Left ventricle myocardium inferior (tissue), 1 donor: ENCODE measurements around the gene MAP4K1. TPM values are rescaled to one million over a fixed set of nuclear protein-coding genes. Genes with fewer than 3 reads are reported as not detected.
"Not testable (repeated sequence)": the region's sequence is repeated elsewhere in the genome, so short reads cannot be mapped to it uniquely, and the experiment has no call there.

Experiments
- DNase-seq: peaks from one replicate; pipeline ENCODE4 v3.0.0-alpha.2; 2020
- H3K27ac ChIP-seq: fragments of 200-600 bp; replicated peaks from 2 replicates; pipeline ENCODE4 v1.8.0; 2021
- H3K27me3 ChIP-seq: fragments of 200-600 bp; 2 replicates; pipeline ENCODE4 v1.8.0; 2021; ENCODE audit warnings: low read depth
- H3K36me3 ChIP-seq: fragments of 200-600 bp; 2 replicates; pipeline ENCODE4 v1.8.0; 2021
- H3K4me1 ChIP-seq: fragments of 200-600 bp; 2 replicates; pipeline ENCODE4 v1.8.0; 2021
- H3K4me3 ChIP-seq: fragments of 200-600 bp; 2 replicates; pipeline ENCODE4 v1.8.0; 2021; ENCODE audit warnings: mild to moderate bottlenecking, moderate library complexity
- H3K9me3 ChIP-seq: fragments of 200-600 bp; replicated peaks from 2 replicates; pipeline ENCODE4 v1.8.0; 2021
- intact Hi-C: fragments of 100-400 bp; cut with micrococcal nuclease; formaldehyde crosslinking; loops from one replicate; pipeline ENCODE4 v1.11.0; 2022
- total RNA-seq: library from RNA; stranded (reverse); fragmentation: NEBNext Ultra II Directional; extraction: Animal tissue kit (Norgen Biotek cat#: 25700); gene quantifications from one replicate; pipeline ENCODE4 v1.2.1, GENCODE V29; 2021
- TF ChIP-seq, protein P1 (sequence below): fragments of 200-600 bp; IDR thresholded peaks from 2 replicates; pipeline ENCODE4 v1.8.0; 2021; ENCODE audit warnings: antibody characterized with exemption, mild to moderate bottlenecking, borderline replicate concordance
- donor health status: DM: no; HTN: yes; CAD: no; lungs with severe emphysema.

The MAP4K1 gene
- total RNA-seq, 1 donor from 2014 or later = 1.6 TPM

DNA sequence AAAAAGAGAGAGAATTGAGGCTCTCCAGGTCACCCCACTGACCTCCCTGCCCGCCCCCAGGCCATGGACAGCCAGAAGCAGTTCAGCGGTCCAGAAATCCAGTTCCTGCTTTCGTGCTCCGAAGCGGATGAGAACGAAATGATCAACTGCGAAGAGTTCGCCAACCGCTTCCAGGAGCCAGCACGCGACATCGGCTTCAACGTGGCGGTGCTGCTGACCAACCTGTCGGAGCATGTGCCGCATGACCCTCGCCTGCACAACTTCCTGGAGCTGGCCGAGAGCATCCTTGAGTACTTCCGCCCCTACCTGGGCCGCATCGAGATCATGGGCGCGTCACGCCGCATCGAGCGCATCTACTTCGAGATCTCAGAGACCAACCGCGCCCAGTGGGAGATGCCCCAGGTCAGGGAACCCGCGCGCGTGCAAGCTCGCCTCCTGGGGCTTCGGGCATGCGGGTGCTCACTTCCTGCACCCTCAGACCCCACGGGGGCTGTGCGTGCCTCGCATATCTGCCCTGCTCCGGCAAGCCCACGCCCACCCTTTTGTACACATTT is 56.6 kb downstream of the MAP4K1 start:
- intact Hi-C loops = no loop called here

DNA sequence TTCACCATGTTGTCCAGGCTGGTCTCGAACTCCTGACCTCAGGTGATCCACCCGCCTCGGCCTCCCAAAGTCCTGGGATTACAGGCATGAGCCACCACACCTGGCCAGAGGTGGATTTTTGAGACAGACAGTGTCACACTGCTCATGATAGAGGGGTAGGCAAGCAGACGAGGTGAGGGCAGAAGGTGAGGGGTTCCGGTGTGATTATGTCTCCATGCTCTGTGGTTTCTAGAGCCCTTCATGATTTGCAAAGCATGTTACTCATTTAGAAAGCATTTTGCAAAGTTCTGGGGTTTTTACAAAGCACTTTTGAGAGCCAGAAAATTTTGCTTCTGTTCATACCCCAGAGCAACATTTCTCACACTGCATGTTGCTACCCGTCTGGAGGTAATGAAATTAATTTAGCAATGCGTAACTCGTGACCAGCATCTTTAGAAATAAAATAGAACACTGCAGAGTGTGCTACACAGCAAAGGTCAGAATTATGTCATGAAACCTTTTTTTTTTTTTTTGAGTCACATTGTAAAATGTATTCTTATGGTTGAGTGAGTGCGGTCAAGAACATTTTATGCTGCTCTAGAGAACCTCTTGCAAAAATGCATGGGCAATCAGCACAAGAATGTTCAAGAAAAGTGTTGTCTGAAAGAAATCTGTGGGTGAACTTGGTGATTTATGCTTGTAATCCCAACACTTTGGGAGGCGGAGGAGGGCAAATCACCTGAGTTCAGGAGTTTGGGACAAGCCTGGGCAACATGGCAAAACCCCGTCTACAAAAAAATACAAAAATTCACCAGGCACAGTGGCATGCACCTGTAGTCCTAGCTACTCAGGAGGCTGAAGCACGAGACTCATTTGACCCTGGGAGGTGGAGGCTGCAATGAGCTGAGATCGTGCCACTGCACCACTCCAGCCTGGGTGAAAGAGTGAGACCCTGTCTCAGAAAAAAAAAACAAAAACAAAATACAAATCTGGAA is 58.0 kb downstream of the MAP4K1 start:
- Histone ChIP-seq H3K36me3 (no peaks in the 10 kb centered on the region), H3K4me1 (no peaks in the 10 kb centered on the region), H3K4me3 (no peak overlapping the region), H3K27me3 (peaks cover 70% of the 10 kb centered on the region), H3K27ac (no peak overlapping the region), H3K9me3 (no peaks in the 10 kb centered on the region)
- no peak for DNase-seq
- TF ChIP-seq, protein P1, sequence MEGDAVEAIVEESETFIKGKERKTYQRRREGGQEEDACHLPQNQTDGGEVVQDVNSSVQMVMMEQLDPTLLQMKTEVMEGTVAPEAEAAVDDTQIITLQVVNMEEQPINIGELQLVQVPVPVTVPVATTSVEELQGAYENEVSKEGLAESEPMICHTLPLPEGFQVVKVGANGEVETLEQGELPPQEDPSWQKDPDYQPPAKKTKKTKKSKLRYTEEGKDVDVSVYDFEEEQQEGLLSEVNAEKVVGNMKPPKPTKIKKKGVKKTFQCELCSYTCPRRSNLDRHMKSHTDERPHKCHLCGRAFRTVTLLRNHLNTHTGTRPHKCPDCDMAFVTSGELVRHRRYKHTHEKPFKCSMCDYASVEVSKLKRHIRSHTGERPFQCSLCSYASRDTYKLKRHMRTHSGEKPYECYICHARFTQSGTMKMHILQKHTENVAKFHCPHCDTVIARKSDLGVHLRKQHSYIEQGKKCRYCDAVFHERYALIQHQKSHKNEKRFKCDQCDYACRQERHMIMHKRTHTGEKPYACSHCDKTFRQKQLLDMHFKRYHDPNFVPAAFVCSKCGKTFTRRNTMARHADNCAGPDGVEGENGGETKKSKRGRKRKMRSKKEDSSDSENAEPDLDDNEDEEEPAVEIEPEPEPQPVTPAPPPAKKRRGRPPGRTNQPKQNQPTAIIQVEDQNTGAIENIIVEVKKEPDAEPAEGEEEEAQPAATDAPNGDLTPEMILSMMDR = no peak
- intact Hi-C loops = no loop called here

More for the DNA sequence above, 56.6 kb downstream of the MAP4K1 start:
- no peak overlapping the region for H3K27ac ChIP-seq
- H3K4me3 ChIP-seq = no peak overlapping the region
- peaks cover 2% of the 10 kb centered on the region for H3K4me1 ChIP-seq
- no peak for DNase-seq
- H3K27me3 ChIP-seq = peaks cover 69% of the 10 kb centered on the region
- H3K9me3 ChIP-seq = no peaks in the 10 kb centered on the region
- TF ChIP-seq, protein P1 = no peak
- no peaks in the 10 kb centered on the region for H3K36me3 ChIP-seq

DNA sequence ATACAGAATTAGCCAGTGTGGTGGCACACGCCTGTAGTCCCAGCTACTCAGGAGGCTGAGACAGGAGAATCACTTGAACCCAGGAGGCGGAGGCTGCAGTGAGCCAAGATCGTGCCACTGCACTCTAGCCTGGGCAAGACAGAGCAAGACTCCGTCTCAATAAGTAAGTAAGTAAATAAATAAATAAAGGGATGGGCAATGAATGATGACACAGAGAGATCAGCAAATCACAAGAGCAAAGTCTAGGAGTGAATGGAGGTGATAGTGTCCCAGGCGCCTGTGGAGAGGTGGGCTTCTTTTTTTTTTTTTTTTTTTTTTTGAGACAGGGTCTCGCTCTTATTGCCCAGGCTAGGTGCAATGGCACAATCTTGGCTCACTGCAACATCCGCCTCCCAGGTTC is 58.8 kb downstream of the MAP4K1 start:
- H3K4me3 ChIP-seq, intact Hi-C loops, DNase-seq, H3K36me3 ChIP-seq, H3K27ac ChIP-seq, H3K9me3 ChIP-seq, H3K4me1 ChIP-seq: not testable (repeated sequence)
- peaks cover 70% of the 10 kb centered on the region for H3K27me3 ChIP-seq

DNA sequence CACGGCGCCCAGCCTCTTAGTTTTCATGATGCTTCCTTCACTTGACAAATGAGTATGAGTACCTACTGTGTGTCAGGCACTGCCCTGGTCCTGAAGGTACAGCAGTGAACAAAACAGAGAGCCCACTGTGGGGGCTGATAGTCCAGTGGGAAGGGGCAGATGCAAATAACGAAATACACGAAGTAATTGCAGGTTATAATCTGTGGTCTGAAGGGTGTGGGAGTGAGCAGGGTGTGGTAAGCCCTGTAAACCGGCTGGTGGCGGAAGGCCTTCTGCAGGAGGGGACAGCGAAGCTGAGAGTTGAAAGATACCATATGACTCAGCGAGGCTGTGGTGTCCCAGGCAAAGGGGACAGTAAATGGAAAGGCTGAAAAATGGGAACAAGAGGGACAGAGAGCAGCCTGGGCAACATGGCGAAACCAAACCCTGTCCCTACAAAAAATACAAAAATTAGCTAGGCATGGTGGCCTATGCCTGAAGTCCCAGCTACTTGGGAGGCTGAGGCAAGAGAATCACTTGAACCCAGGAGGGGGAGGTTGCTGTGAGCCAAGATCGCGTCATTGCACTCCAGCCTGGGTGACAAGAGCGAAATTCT is 60.5 kb downstream of the MAP4K1 start:
- Histone ChIP-seq H3K36me3 (no peaks in the 10 kb centered on the region), H3K27me3 (peaks cover 70% of the 10 kb centered on the region), H3K9me3 (no peaks in the 10 kb centered on the region), H3K4me1 (no peaks in the 10 kb centered on the region), H3K27ac (no peak overlapping the region), H3K4me3 (no peak overlapping the region)
- TF ChIP-seq, protein P1 = no peak
- DNase-seq = no peak
- intact Hi-C loops = no loop called here

DNA sequence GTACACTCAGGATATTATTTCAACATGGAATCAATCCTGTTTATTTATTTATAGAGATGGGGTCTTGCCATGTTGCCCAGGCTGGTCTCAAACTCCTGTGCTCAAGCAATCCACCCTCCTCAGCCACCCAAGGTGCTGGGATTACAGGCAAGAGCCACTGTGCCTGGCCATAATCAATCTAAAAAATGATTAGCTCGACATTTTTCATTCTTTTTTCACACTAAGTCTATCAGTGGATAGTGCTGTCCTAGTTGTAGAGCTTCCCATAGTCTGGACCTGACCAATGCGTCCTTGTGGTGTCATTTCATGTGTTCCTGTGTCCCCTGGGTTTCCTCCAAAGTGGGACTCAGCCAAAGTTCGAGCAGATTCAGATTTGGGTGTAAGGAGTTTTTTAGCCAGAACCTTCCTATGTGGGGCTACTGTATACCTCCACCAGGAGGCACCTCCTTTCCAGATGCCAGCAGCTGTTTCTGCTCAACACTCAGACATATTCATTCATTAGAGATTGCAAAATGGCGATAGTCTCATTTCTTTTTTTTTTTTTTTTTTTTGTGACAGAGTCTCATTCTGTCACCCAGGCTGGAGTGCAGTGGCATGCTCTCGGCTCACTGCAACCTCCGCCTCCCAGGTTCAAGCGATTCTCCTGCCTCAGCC is 61.1 kb downstream of the MAP4K1 start:
- TF ChIP-seq, protein P1 = no peak
- Histone ChIP-seq H3K4me3 (no peak overlapping the region), H3K27me3 (peaks cover 70% of the 10 kb centered on the region), H3K9me3 (no peaks in the 10 kb centered on the region), H3K27ac (no peak overlapping the region), H3K4me1 (no peaks in the 10 kb centered on the region), H3K36me3 (no peaks in the 10 kb centered on the region)
- intact Hi-C loops = no loop called here
- no peak for DNase-seq
